ENCODE data around the gene CCDC88A.

GRCh38 chr2:55454121-55454520, 34.5 kb upstream of the CCDC88A start:
- no peak for TF ChIP-seq CTCF (IDR thresholded peaks at IDR 0.05; ENCODE audit: low read depth, low read length)
- TF ChIP-seq EZH2phosphoT487 (IDR thresholded peaks at IDR 0.05; ENCODE audit: low read depth) = no peak

All from OCI-LY3 (cell line).